Amygdala (tissue), 56 donors: Measurements from ENCODE around the gene OR52H1.

ENCODE experiments used
- DNase-seq, 56 donors: peaks; one replicate each; lab custom pipeline; 2025; lab: John Stamatoyannopoulos, UW

Gene OR52H1

GRCh38 chr11:5536482-5536881, 11.9 kb downstream of the OR52H1 start:
- DNase-seq, result no peak

GRCh38 chr11:5534046-5534445, 14.3 kb downstream of the OR52H1 start:
- no peak for DNase-seq

GRCh38 chr11:5531053-5531831, 17.1 kb downstream of the OR52H1 start:
- DNase-seq, result no peak

GRCh38 chr11:5528495-5528894, 19.8 kb downstream of the OR52H1 start:
- DNase-seq, result no peak

- DNase-seq, result no peak
These were observed 20.6 kb downstream of the OR52H1 start for GRCh38 chr11:5527716-5528115.

- DNase-seq, result no peak
These were observed 23.6 kb downstream of the OR52H1 start for GRCh38 chr11:5524756-5525155.

GRCh38 chr11:5522308-5522707, 26.0 kb downstream of the OR52H1 start:
- DNase-seq, result no peak

- DNase-seq, result no peak
These were observed 26.8 kb downstream of the OR52H1 start for GRCh38 chr11:5521540-5521939.

- no peak for DNase-seq
These were observed 31.7 kb downstream of the OR52H1 start, which contains the start of gene UBQLNL for GRCh38 chr11:5516599-5516998. UBQLNL (minus strand) TSS chr11:5516699; CDS start chr11:5516441, 258 bp downstream.

- DNase-seq, result no peak
These were observed 33.5 kb downstream of the OR52H1 start for GRCh38 chr11:5514841-5515240.

- DNase-seq, result no peak
These were observed 38.5 kb downstream of the OR52H1 start, which contains the start of gene UBQLN3 for GRCh38 chr11:5509803-5510202. UBQLN3 (minus strand) TSS chr11:5509957; CDS start chr11:5509558, 399 bp downstream.

GRCh38 chr11:5508605-5509004, 39.7 kb downstream of the OR52H1 start:
- DNase-seq, result no peak

GRCh38 chr11:5507933-5508305, 40.4 kb downstream of the OR52H1 start:
- DNase-seq, result no peak

- no peak for DNase-seq
These were observed 41.0 kb downstream of the OR52H1 start for GRCh38 chr11:5507177-5507932.

GRCh38 chr11:5505363-5506048, 42.8 kb downstream of the OR52H1 start:
- no peak for DNase-seq

GRCh38 chr11:5504403-5504921, 43.9 kb downstream of the OR52H1 start:
- DNase-seq, result no peak

- no peak for DNase-seq
These were observed 47.9 kb downstream of the OR52H1 start for GRCh38 chr11:5500393-5500801.

- DNase-seq, result no peak
These were observed 48.7 kb downstream of the OR52H1 start for GRCh38 chr11:5499671-5500070.
